Mesenteric fat pad (tissue), 1 donor: ENCODE measurements around the gene ATP5F1D. TPM values are rescaled to one million over a fixed set of nuclear protein-coding genes. Genes with fewer than 3 reads are reported as not detected.

ENCODE experiments used
- DNase-seq: peaks from one replicate; pipeline ENCODE4 v3.0.0-alpha.2; 2020; ENCODE audit warnings: low spot score
- total RNA-seq: library from RNA; stranded (reverse); fragmentation: NEBNext Ultra II Directional; extraction: Animal tissue kit (Norgen Biotek cat#: 25700); gene quantifications from one replicate; pipeline ENCODE4 v1.2.1, GENCODE V29; 2021
- donor health status: DM: yes; HTN: yes; CAD: no.

Gene ATP5F1D
- total RNA-seq, 1 donor from 2014 or later, result 189 TPM

GRCh38 chr19:1290196-1290702, 48.7 kb downstream of the ATP5F1D start:
- no peak for DNase-seq

DNA sequence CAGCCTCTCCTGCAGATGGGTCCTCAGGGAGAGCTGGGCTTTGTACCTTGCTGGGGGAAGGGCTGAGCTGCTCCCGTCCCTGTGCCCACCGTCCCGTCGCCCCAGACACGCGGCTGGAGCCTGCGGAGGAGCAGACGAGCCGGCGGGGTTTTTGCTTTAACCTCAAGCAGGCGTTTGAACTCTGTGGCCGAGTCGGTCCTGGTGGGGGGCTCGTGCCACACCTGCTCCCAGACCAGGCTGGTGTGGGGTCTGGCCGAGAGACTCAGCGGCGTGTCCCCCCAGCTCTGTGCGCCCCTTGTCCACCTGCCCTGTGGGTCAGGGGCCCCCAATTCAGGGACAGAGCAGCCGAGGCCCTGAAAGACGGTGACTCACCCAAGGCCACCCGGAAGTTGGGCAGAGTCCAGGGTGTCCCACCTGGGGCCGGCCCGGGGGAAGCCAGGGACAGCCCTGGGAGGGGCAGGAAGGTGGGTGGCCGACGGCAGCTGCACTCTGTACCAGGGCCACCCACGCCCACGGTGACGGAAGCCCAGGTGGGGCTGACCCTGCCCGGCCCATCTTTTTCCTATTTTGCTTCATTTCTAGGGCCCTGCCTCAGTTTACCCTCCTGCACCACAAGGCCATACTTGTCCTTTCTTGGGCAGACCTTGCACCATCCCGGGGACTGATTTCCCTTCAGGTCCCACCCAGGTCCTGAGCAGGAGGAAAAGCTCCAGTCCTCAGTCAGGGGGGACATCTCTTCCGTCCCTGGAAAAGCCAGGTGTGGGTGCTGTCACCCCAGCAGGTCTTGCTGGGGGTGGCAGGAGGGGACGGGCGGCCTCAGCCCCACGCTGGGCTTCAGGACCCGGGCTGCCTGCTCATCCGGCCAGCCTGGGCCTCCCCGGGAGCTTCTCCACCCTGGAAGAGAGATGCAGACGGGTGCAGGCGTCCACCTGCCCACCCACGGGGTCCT, 49.4 kb downstream of the ATP5F1D start:
- no peak for DNase-seq

GRCh38 chr19:1291761-1292418, 50.3 kb downstream of the ATP5F1D start:
- DNase-seq, result no peak

- no peak for DNase-seq
These were observed 51.0 kb downstream of the ATP5F1D start for GRCh38 chr19:1292419-1293151.

DNA sequence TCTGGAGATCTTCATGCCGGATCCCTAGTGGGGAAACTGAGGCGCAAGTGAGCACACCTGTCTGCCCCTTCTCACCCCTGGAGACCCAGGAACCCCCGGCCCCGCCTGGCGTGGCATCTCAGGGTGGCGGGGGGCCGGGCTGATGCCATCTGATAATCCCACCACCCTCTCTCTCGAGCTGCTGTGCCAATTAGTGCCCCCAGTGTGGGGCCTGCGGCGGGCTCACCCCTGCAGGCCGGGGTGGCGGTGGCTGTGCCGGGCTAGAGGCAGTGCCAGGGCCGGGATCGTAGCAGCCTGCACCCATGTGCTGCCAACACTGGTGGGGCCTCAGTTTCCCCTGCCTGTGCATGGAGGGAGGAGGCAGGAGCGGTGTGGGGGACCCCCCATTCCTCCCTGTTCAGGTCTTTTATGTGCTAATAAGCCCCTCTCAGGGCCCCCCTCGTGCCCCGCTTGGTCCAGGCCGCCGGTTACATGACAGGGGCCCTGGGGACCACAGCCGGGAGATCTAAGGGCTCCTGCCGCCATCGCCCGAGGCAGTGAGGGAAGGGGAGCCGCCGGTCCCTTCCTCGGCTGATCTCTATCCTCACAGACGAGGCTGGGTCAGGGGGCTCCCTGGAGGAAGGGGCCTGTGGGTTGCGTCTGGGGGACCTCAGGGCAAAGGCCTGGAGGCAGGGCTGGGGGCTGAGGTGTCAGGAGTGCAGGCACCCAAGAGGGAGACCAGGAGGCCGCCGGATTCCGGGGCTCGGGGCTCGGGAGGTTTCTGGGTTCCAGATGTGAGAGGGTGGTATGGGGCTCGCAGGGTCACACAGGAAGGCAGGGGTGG, 52.4 kb downstream of the ATP5F1D start:
- no peak for DNase-seq

Other genes starting within 250 kb of the ATP5F1D start
- 0.16 TPM for gene GRIN3B, start 241.3 kb upstream of the ATP5F1D start, total RNA-seq
- 143 TPM for gene TMEM259, start 220.6 kb upstream of the ATP5F1D start, total RNA-seq
- not detected for gene RNU6-2, start 220.2 kb upstream of the ATP5F1D start, total RNA-seq
- gene CNN2, start 215.1 kb upstream of the ATP5F1D start, total RNA-seq, result 124 TPM
- 19.9 TPM for gene ABCA7, start 201.6 kb upstream of the ATP5F1D start, total RNA-seq
- 25.5 TPM for gene ARHGAP45, start 174.6 kb upstream of the ATP5F1D start, total RNA-seq
- gene POLR2E, start 146.4 kb upstream of the ATP5F1D start, total RNA-seq, result 205 TPM
- gene GPX4, start 137.8 kb upstream of the ATP5F1D start, total RNA-seq, result 920 TPM
- gene SBNO2, start 67.5 kb upstream of the ATP5F1D start, total RNA-seq, result 139 TPM
- 60.8 TPM for gene STK11, start 36.0 kb upstream of the ATP5F1D start, total RNA-seq
- 6.2 TPM for gene CBARP, start 3.7 kb upstream of the ATP5F1D start, total RNA-seq
- 156 TPM for gene MIDN, start 6.8 kb downstream of the ATP5F1D start, total RNA-seq
- 243 TPM for gene CIRBP, start 27.6 kb downstream of the ATP5F1D start, total RNA-seq
- 53.2 TPM for gene FAM174C, start 33.8 kb downstream of the ATP5F1D start, total RNA-seq
- not detected for gene EFNA2, start 44.1 kb downstream of the ATP5F1D start, total RNA-seq
- gene NDUFS7, start 142.2 kb downstream of the ATP5F1D start, total RNA-seq, result 75.3 TPM
- gene GAMT, start 159.8 kb downstream of the ATP5F1D start, total RNA-seq, result 8.4 TPM
- gene DAZAP1, start 165.8 kb downstream of the ATP5F1D start, total RNA-seq, result 110 TPM
- gene RPS15, start 196.6 kb downstream of the ATP5F1D start, total RNA-seq, result 909 TPM
- 0.10 TPM for gene APC2, start 208.4 kb downstream of the ATP5F1D start, total RNA-seq
- gene C19orf25, start 237.5 kb downstream of the ATP5F1D start, total RNA-seq, result 21.6 TPM
- 0.96 TPM for gene PCSK4, start 248.6 kb downstream of the ATP5F1D start, total RNA-seq
- gene REEP6, start 249.4 kb downstream of the ATP5F1D start, total RNA-seq, result 7.4 TPM